ENCODE results near the gene SELENOV. TPM values are rescaled to one million over a fixed set of nuclear protein-coding genes. Genes with fewer than 3 reads are reported as not detected.

Gene SELENOV
- total RNA-seq, 1 experiment from 2014 or later = not detected

DNA sequence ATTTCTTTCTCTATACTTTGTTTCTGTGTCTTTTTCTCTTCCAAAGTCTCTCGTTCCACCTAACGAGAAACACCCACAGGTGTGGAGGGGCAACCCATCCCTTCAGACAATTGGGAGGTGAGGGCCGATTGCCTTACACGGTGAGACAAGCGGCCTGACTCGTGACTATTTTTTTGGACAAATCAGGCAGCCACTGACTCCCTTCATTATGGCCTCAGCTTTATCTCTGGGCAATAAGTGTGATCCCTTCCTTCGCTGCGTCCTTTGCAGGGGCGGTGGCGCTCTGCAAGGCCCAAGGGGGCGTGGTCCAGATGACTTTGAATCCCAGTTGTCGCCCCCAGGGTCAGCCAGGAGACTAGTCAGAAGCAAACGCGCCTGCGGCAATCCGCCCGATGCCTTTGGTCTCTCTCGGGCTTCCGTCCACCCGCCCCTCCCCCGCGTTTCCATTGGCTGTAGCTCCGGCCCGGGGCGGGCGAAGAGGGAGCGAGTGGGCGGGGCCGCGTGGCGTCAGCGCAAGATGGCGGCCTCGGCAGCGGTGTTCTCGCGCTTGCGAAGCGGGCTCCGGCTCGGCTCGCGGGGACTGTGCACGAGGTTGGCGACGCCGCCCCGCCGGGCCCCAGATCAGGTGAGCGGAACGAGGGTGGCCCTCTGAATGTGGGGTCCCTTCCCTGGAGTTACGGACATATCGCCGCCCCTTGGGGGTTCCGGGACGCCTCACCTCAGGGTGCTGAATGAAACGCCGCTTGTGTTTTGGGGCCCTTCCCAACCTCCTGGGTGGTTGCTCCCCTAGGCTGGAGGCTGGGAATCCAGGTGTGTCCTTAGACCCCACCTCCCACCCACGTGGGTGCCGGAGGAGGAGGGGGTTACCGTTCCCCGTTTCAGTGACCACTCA lies 34.4 kb upstream of the SELENOV start, which contains the start of gene TIMM50 (continued):
- TF ChIP-seq, protein P1, sequence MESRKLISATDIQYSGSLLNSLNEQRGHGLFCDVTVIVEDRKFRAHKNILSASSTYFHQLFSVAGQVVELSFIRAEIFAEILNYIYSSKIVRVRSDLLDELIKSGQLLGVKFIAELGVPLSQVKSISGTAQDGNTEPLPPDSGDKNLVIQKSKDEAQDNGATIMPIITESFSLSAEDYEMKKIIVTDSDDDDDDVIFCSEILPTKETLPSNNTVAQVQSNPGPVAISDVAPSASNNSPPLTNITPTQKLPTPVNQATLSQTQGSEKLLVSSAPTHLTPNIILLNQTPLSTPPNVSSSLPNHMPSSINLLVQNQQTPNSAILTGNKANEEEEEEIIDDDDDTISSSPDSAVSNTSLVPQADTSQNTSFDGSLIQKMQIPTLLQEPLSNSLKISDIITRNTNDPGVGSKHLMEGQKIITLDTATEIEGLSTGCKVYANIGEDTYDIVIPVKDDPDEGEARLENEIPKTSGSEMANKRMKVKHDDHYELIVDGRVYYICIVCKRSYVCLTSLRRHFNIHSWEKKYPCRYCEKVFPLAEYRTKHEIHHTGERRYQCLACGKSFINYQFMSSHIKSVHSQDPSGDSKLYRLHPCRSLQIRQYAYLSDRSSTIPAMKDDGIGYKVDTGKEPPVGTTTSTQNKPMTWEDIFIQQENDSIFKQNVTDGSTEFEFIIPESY (IDR thresholded peaks at IDR 0.05; ENCODE audit: extremely low read depth, insufficient replicate concordance, low read length) = peak; percentile 70

DNA sequence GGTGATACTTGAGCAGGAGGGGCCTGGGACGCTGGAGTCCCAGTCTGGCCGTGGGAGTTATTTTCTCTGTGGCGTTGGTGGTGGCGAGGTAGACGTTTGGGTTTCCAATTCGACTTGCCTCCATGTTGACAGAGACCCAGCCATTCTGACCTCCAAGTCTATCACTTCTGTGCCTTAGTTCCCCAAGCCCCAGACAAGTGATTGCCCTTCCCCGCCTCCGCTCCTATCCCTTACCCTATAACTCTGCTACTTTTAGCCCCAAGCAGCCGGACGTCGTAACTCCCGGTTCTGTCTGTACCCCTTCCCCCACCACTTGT lies 33.8 kb upstream of the SELENOV start:
- RAD21 ChIA-PET (ENCODE audit: low non-redundant PET in 1 of 2, low total read pairs in 2 of 2, uncharacterized antibody in 2 of 2, unreplicated experiment in 2 of 2) = no interaction called here
- CTCF ChIA-PET = no interaction called here
- Histone ChIP-seq H3K9me2 (ENCODE audit: insufficient read depth) (no peaks in the 10 kb centered on the region), H3K27me3 (ENCODE audit: insufficient read depth, low read length) (no peaks in the 10 kb centered on the region), H3K4me3 (replicated peaks in 1 of 2; ENCODE audit: low read depth in 1 of 2, low read length in 2 of 2) (peak overlapping the region; percentile 99 to 100), H3K4me2 (ENCODE audit: low read length) (peak overlapping the region; percentile 99), H4K20me1 (ENCODE audit: insufficient read depth) (no peaks in the 10 kb centered on the region), H2AFZ (ENCODE audit: low read depth, low read length, poor library complexity, severe bottlenecking) (no peak overlapping the region), H3K9ac (ENCODE audit: low read length) (peak overlapping the region; percentile 100), H3K79me2 (ENCODE audit: insufficient read depth, low read length) (peaks cover 53% of the 10 kb centered on the region), H3K36me3 (ENCODE audit: control insufficient read depth in 1 of 2, insufficient read depth in 2 of 2, low read length in 2 of 2) (peaks cover 20 to 31% of the 10 kb centered on the region in 2 experiments; a peak in 3 of 4 replicates), H3K9me3 (ENCODE audit: control insufficient read depth in 1 of 2, insufficient read depth in 1 of 2, low read depth in 1 of 2, low read length in 2 of 2) (no peaks in the 10 kb centered on the region), H3K4me1 (ENCODE audit: control insufficient read depth in 1 of 2, insufficient read depth in 2 of 2, low read length in 2 of 2) (peaks cover 6 to 16% of the 10 kb centered on the region in 2 experiments), H3K27ac (ENCODE audit: low read depth, low read length) (peak overlapping the region; percentile 87)
- no TSS peak for BruUV-seq (replicated peaks)
- DNase-seq (ENCODE audit: low read depth, low spot score) (no peak), ATAC-seq (peak; percentile 10; the same call in 1 of the 2 replicates)
- intact Hi-C loops (cut with micrococcal nuclease) = no loop called here
- TF ChIP-seq POLR2AphosphoS5 (IDR thresholded peaks at IDR 0.05; ENCODE audit: low read depth, low read length) = no peak; the same call in 1 of the 2 replicates
- TF ChIP-seq YY1 (IDR thresholded peaks at IDR 0.05; ENCODE audit: extremely low read depth, insufficient replicate concordance, low read depth, low read length) = no peak
- TF ChIP-seq, protein P2, sequence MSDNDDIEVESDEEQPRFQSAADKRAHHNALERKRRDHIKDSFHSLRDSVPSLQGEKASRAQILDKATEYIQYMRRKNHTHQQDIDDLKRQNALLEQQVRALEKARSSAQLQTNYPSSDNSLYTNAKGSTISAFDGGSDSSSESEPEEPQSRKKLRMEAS (IDR thresholded peaks at IDR 0.05) = no peak
- no peak for TF ChIP-seq POLR2A (IDR thresholded peaks at IDR 0.05; ENCODE audit: borderline replicate concordance, extremely low read depth, insufficient read depth, insufficient read length)
- POLR2A ChIA-PET = interaction anchor here (1.0 kb wide), 1 partner anchor 46 kb away, joined by 7 read pairs; the partner anchor contains the start of gene RPS16

Measured in HCT116 (cell line).